ES-I3 (cell line): ENCODE results near the gene SLC41A3.
"Not testable (repeated sequence)": the region's sequence is repeated elsewhere in the genome, so short reads cannot be mapped to it uniquely, and the experiment has no call there.

Source experiments
- H3K36me3 ChIP-seq: 2 replicates; pipeline ENCODE4 v1.6.1; 2013; ENCODE audit warnings: mild to moderate bottlenecking, low read length, control low read depth, moderate library complexity; ENCODE audit not compliant: insufficient read depth
- H3K4me1 ChIP-seq: 2 replicates; pipeline ENCODE4 v1.6.1; 2013; ENCODE audit warnings: mild to moderate bottlenecking, control low read depth, low read length; ENCODE audit not compliant: insufficient read depth
- H3K9ac ChIP-seq: 2 replicates; pipeline ENCODE4 v1.6.1; 2013; ENCODE audit warnings: low read depth, mild to moderate bottlenecking, low read length, moderate library complexity
- H3K9me3 ChIP-seq: 2 replicates; pipeline ENCODE4 v1.6.1; 2013; ENCODE audit warnings: mild to moderate bottlenecking, low read length, moderate library complexity; ENCODE audit not compliant: control insufficient read depth, insufficient read depth

The SLC41A3 gene

GRCh38 chr3:125960066-125960424, 123.9 kb downstream of the SLC41A3 start:
- H3K36me3 ChIP-seq = no peaks in the 10 kb centered on the region
- no peaks in the 10 kb centered on the region for H3K9me3 ChIP-seq
- H3K9ac ChIP-seq = no peak overlapping the region

GRCh38 chr3:125959317-125960065, 124.4 kb downstream of the SLC41A3 start:
- Histone ChIP-seq H3K9ac (no peak overlapping the region), H3K36me3 (no peaks in the 10 kb centered on the region), H3K4me1 (no peaks in the 10 kb centered on the region), H3K9me3 (no peaks in the 10 kb centered on the region)

More at GRCh38 chr3:125960066-125960424, 123.9 kb downstream of the SLC41A3 start:
- H3K4me1 ChIP-seq = no peaks in the 10 kb centered on the region

GRCh38 chr3:125958511-125959316, 125.2 kb downstream of the SLC41A3 start:
- Histone ChIP-seq H3K36me3 (no peaks in the 10 kb centered on the region), H3K9ac (no peak overlapping the region), H3K9me3 (no peaks in the 10 kb centered on the region), H3K4me1 (no peaks in the 10 kb centered on the region)

- Histone ChIP-seq H3K9ac (no peak overlapping the region), H3K4me1 (no peaks in the 10 kb centered on the region), H3K9me3 (no peaks in the 10 kb centered on the region), H3K36me3 (no peaks in the 10 kb centered on the region)
Measured at GRCh38 chr3:125957674-125958510, 126.0 kb downstream of the SLC41A3 start.

GRCh38 chr3:125957020-125957419, 126.9 kb downstream of the SLC41A3 start:
- not testable (repeated sequence) for H3K36me3 ChIP-seq, H3K9me3 ChIP-seq, H3K9ac ChIP-seq, H3K4me1 ChIP-seq
